ENCODE results near the gene ARHGAP6. TPM values are rescaled to one million over a fixed set of nuclear protein-coding genes. Genes with fewer than 3 reads are reported as not detected.

The ARHGAP6 gene
- total and polyA plus RNA-seq, 2 donors (not counting 3 experiments of a cell fraction or from before 2014, with no cell fraction given): 0.69 to 0.83 TPM

DNA sequence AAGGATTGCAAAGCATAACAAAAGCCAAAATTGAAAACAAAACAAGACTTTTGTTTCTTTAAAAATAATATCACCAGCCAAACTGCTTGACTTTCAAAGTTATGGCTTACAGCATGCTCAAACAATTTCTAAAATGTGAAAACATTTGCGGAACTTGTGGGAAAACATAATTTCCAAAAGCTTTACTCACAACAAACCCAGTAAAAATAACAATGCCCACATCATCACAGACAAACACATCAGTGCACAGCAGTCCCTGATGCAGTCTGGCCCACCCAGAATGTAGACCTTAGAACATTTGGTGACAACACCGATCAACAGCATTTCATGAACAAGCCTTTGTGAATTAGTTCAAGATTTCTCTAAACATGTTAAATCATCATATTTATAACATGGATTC, 98.9 kb downstream of the ARHGAP6 start:
- intact Hi-C loops (cut with micrococcal nuclease) (no loop called here), dilution Hi-C loops (cut with MboI; ENCODE audit: extremely low pct_ligation_motif_present, low sequenced_read_pairs) (no loop called here)
- no peaks in the 10 kb centered on the region for H3K4me1 ChIP-seq (ENCODE audit: control insufficient read depth, extremely low read depth, insufficient read depth, low read length)
- H3K9me3 ChIP-seq (replicated peaks; ENCODE audit: control insufficient read depth, insufficient read depth, low read length): no peaks in the 10 kb centered on the region
- H3K9ac ChIP-seq (replicated peaks; ENCODE audit: extremely low read depth, insufficient read depth, low read length): no peak overlapping the region
- no peak overlapping the region for H2AFZ ChIP-seq (ENCODE audit: low read depth, low read length)
- H3K79me2 ChIP-seq (ENCODE audit: control insufficient read depth, insufficient read depth, low read length): no peaks in the 10 kb centered on the region
- no peaks in the 10 kb centered on the region for H4K20me1 ChIP-seq (replicated peaks; ENCODE audit: control insufficient read depth, extremely low read depth, insufficient read depth, low read length)
- no TSS peak for BruUV-seq (replicated peaks)
- TF ChIP-seq JUN (IDR thresholded peaks at IDR 0.05; ENCODE audit: borderline replicate concordance, insufficient read depth, insufficient read length, low read depth) (no peak), MAX (IDR thresholded peaks at IDR 0.05; ENCODE audit: insufficient read depth, insufficient read length) (no peak), GATA2 (IDR thresholded peaks at IDR 0.05; ENCODE audit: insufficient read depth, insufficient read length, low read depth, low read length) (no peak), EZH2 (IDR thresholded peaks at IDR 0.05; ENCODE audit: borderline replicate concordance, low read depth, low read length, severe bottlenecking) (no peak), POLR2A (IDR thresholded peaks at IDR 0.05; ENCODE audit: low read depth, low read length) (no peak), FOS (IDR thresholded peaks at IDR 0.05; ENCODE audit: borderline replicate concordance, insufficient read depth, low read length) (no peak), CTCF (IDR thresholded peaks at IDR 0.05; ENCODE audit: extremely low read depth in 1 of 2, insufficient read depth in 1 of 2, low read depth in 1 of 2, low read length in 2 of 2) (no peak), POLR2AphosphoS5 (IDR thresholded peaks at IDR 0.05; ENCODE audit: insufficient read depth, low read depth, low read length) (no peak), MYC (IDR thresholded peaks at IDR 0.05; ENCODE audit: low read depth, low read length) (no peak)
- no peaks in the 10 kb centered on the region for H3K9me1 ChIP-seq (replicated peaks; ENCODE audit: control insufficient read depth, extremely low read depth, insufficient read depth, low read length)
- no peak overlapping the region for H3K4me3 ChIP-seq (replicated peaks in 1 of 3; ENCODE audit: insufficient read depth in 1 of 3, low read depth in 1 of 3, low read length in 3 of 3)
- FAIRE-seq (no peak), DNase-seq (ENCODE audit: low read depth, low spot score) (no peak)
- ChIA-PET POLR2A (no interaction called here), CTCF (no interaction called here)
- no peak overlapping the region for H3K4me2 ChIP-seq (ENCODE audit: insufficient read depth, low read length)
- H3K27ac ChIP-seq (ENCODE audit: insufficient read depth, low read depth, low read length): no peak overlapping the region
- no peaks in the 10 kb centered on the region for H3K27me3 ChIP-seq (ENCODE audit: control insufficient read depth in 2 of 2, insufficient read depth in 2 of 2, low read length in 2 of 2)
- no peaks in the 10 kb centered on the region for H3K36me3 ChIP-seq (ENCODE audit: control insufficient read depth in 2 of 2, extremely low read depth in 1 of 2, insufficient read depth in 2 of 2, low read length in 2 of 2)
